ENCODE data around the gene P2RX2. TPM values are rescaled to one million over a fixed set of nuclear protein-coding genes. Genes with fewer than 3 reads are reported as not detected.
A peak's percentile ranks its signal among the peaks of the same experiment; 100 is the strongest.

Gene P2RX2
- total RNA-seq, 1 experiment from 2014 or later = not detected

DNA sequence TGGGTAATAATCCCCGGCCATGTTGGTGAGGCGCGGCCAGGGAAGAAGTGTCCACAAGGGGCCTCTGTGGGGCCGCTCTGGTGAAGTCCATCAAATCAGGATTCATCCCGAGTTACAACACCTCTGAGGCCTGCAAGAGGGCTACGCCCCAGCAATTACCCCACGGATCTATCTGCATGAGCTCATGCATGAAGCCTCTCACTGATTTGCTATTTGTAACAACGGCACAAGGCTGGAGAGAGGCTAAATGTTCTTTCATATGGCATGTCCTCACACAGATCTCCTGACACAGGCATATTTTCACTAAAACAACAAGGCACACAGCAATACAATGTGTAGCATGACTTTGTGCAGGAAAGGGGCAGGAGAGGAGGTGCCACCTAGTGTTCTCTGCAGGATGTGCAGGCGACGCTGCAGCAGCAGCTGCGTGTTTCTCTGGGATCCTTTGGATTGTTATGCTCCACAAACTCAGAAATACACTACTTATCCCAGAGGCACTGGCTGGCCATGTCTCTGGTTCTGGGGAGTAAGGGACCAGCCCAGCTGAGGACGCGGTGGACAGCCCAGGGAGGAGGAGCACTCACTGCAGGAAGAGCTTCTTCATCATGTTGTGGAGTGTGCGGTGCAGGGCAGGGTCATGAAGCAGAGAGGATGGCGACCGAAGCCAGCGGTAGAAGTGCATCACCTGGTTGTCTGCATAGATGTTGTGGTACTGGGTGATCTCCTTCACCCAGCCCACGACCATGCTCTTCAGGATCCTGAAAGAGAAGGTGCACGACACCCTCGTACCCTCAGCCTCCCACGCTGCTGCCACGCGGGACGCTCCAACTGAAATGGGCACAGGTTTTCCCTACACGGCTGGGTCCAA lies 20.2 kb downstream of the P2RX2 start:
- intact Hi-C loops (cut with micrococcal nuclease) = loop anchor here (1.0 kb wide), 2 partner anchors 38 to 223 kb away; no protein-coding TSS in a partner anchor
- CTCF ChIA-PET = interaction anchor here (1.3 to 1.7 kb wide), 3 partner anchors 17 to 225 kb away, joined by 3 to 9 read pairs (median 4); no protein-coding TSS in a partner anchor
- Histone ChIP-seq H2AFZ (ENCODE audit: low read depth, low read length, poor library complexity, severe bottlenecking) (no peak overlapping the region), H3K36me3 (ENCODE audit: control insufficient read depth in 1 of 2, insufficient read depth in 2 of 2, low read length in 2 of 2) (peaks cover 39 to 56% of the 10 kb centered on the region in 2 experiments; a peak in 3 of 4 replicates), H3K27ac (ENCODE audit: low read depth, low read length) (no peak overlapping the region; the same call in 1 of the 2 replicates), H3K4me3 (replicated peaks in 1 of 2; ENCODE audit: low read depth in 1 of 2, low read length in 2 of 2) (no peak overlapping the region), H3K27me3 (ENCODE audit: insufficient read depth, low read length) (no peaks in the 10 kb centered on the region), H3K9ac (ENCODE audit: low read length) (no peak overlapping the region), H3K4me1 (ENCODE audit: control insufficient read depth in 1 of 2, insufficient read depth in 2 of 2, low read length in 2 of 2) (no peaks in the 10 kb centered on the region), H3K9me3 (ENCODE audit: control insufficient read depth in 1 of 2, insufficient read depth in 1 of 2, low read depth in 1 of 2, low read length in 2 of 2) (no peaks in the 10 kb centered on the region), H3K79me2 (ENCODE audit: insufficient read depth, low read length) (no peaks in the 10 kb centered on the region), H3K9me2 (ENCODE audit: insufficient read depth) (no peaks in the 10 kb centered on the region), H4K20me1 (ENCODE audit: insufficient read depth) (no peaks in the 10 kb centered on the region), H3K4me2 (ENCODE audit: low read length) (no peak overlapping the region)
- TF ChIP-seq CEBPB (IDR thresholded peaks at IDR 0.05; ENCODE audit: low read depth) (no peak), CTCF (IDR thresholded peaks at IDR 0.05 in 2 of 3, conservative IDR thresholded peaks at IDR 0.05 in 1 of 3; ENCODE audit: borderline replicate concordance in 1 of 3, insufficient read depth in 1 of 3, low read depth in 2 of 3, low read length in 2 of 3) (peak; percentile 45 to 79 (median 77); a peak in 5 of 6 replicates), RAD21 (IDR thresholded peaks at IDR 0.05; ENCODE audit: low read depth) (peak; percentile 44; the same call in 1 of the 2 replicates), POLR2AphosphoS5 (IDR thresholded peaks at IDR 0.05; ENCODE audit: low read depth, low read length) (no peak), MAX (IDR thresholded peaks at IDR 0.05) (no peak)
- POLR2A ChIA-PET = no interaction called here
- no TSS peak for BruUV-seq (replicated peaks)
- RAD21 ChIA-PET (ENCODE audit: low non-redundant PET in 1 of 2, low total read pairs in 2 of 2, uncharacterized antibody in 2 of 2, unreplicated experiment in 2 of 2) = no interaction called here
- DNase-seq (ENCODE audit: low read depth, low spot score) = no peak
- ATAC-seq = peak; percentile 75

All from HCT116 (cell line).